Neuronal stem cell (in vitro differentiated cells): ENCODE data around the gene SPOCK1.

ENCODE experiments used
- DNase-seq: peaks from one replicate; pipeline ENCODE4 v3.0.0-alpha.2; 2013; ENCODE audit warnings: low spot score
- H2AFZ ChIP-seq: one replicate; pipeline ENCODE4 v1.6.1; 2013; ENCODE audit warnings: mild to moderate bottlenecking, low read length, inconsistent platforms
- H2AK5ac ChIP-seq: 2 replicates; pipeline ENCODE4 v1.6.1; 2013; ENCODE audit warnings: low read depth, mild to moderate bottlenecking, inconsistent platforms, low read length, moderate library complexity, mixed read lengths
- H2BK120ac ChIP-seq: 2 replicates; pipeline ENCODE4 v1.6.1; 2013; ENCODE audit warnings: low read depth, mild to moderate bottlenecking, inconsistent platforms, low read length, moderate library complexity, mixed read lengths
- H2BK12ac ChIP-seq: one replicate; pipeline ENCODE4 v1.6.1; 2013; ENCODE audit warnings: low read length, inconsistent platforms
- H2BK15ac ChIP-seq: 2 replicates; pipeline ENCODE4 v1.6.1; 2013; ENCODE audit warnings: mild to moderate bottlenecking, low read length, inconsistent platforms, mixed read lengths
- H2BK5ac ChIP-seq: one replicate; pipeline ENCODE4 v1.6.1; 2013; ENCODE audit warnings: inconsistent platforms, mild to moderate bottlenecking, low read length, moderate library complexity
- H3K14ac ChIP-seq: one replicate; pipeline ENCODE4 v1.6.1; 2013; ENCODE audit warnings: low read length, inconsistent platforms
- H3K18ac ChIP-seq: 2 replicates; pipeline ENCODE4 v1.6.1; 2013; ENCODE audit warnings: low read length, inconsistent platforms
- H3K23ac ChIP-seq: 2 replicates; pipeline ENCODE4 v1.6.1; 2013; ENCODE audit warnings: low read depth, mild to moderate bottlenecking, mixed read lengths, low read length, inconsistent platforms; ENCODE audit not compliant: poor library complexity
- H3K27ac ChIP-seq: replicated peaks from 3 replicates; pipeline ENCODE4 v1.5.1; 2013; ENCODE audit warnings: low read length, inconsistent platforms
- H3K27me3 ChIP-seq, 3 experiments: 2 replicates each; pipeline ENCODE4 v1.6.1; 2013; ENCODE audit warnings: low read length in 3 of 3, mild to moderate bottlenecking in 2 of 3, inconsistent platforms in 1 of 3, low read depth in 1 of 3, mixed read lengths in 1 of 3, moderate library complexity in 1 of 3; ENCODE audit not compliant: control insufficient read depth in 3 of 3, insufficient read depth in 3 of 3
- H3K36me3 ChIP-seq, 2 donors: replicated peaks in 1 of 2; 2 replicates each; pipeline ENCODE4 v1.6.1; 2013; ENCODE audit warnings: low read length in 2 of 2; ENCODE audit not compliant: control insufficient read depth in 2 of 2, insufficient read depth in 2 of 2
- H3K4ac ChIP-seq: 2 replicates; pipeline ENCODE4 v1.6.1; 2013; ENCODE audit warnings: inconsistent platforms, mild to moderate bottlenecking, low read length, moderate library complexity
- H3K4me1 ChIP-seq, 2 donors: 1 replicate in 1 of 2; 2 replicates in 1 of 2; pipeline ENCODE4 v1.6.1; 2013; ENCODE audit warnings: low read length in 2 of 2, low read depth in 1 of 2; ENCODE audit not compliant: control insufficient read depth in 2 of 2, insufficient read depth in 1 of 2
- H3K4me2 ChIP-seq: one replicate; pipeline ENCODE4 v1.6.1; 2013; ENCODE audit warnings: mild to moderate bottlenecking, low read length, inconsistent platforms; ENCODE audit not compliant: insufficient read depth, poor library complexity, severe bottlenecking
- H3K4me3 ChIP-seq, 2 donors: 2 replicates each; pipeline ENCODE4 v1.5.1; 2013; ENCODE audit warnings: low read length in 2 of 2, mild to moderate bottlenecking in 2 of 2, inconsistent platforms in 1 of 2, moderate library complexity in 1 of 2
- H3K79me1 ChIP-seq: one replicate; pipeline ENCODE4 v1.6.1; 2013; ENCODE audit warnings: low read depth, mild to moderate bottlenecking, inconsistent platforms, low read length, moderate library complexity
- H3K9ac ChIP-seq: one replicate; pipeline ENCODE4 v1.6.1; 2013; ENCODE audit warnings: mild to moderate bottlenecking, low read depth, low read length, inconsistent platforms; ENCODE audit not compliant: poor library complexity
- H3K9me3 ChIP-seq, 2 donors: replicated peaks in 1 of 2; 2 replicates each; pipeline versions ENCODE3 to v1.6.1; 2013; ENCODE audit warnings: low read length in 2 of 2, mild to moderate bottlenecking in 2 of 2, inconsistent platforms in 1 of 2, low read depth in 1 of 2, mixed read lengths in 1 of 2, moderate library complexity in 1 of 2; ENCODE audit not compliant: control insufficient read depth in 2 of 2, insufficient read depth in 1 of 2
- H4K8ac ChIP-seq: one replicate; pipeline ENCODE4 v1.6.1; 2013; ENCODE audit warnings: low read depth, mild to moderate bottlenecking, inconsistent platforms, low read length, moderate library complexity
- H4K91ac ChIP-seq: one replicate; pipeline ENCODE4 v1.6.1; 2013; ENCODE audit warnings: low read length, low read depth, mild to moderate bottlenecking, inconsistent platforms; ENCODE audit not compliant: poor library complexity
- WGBS, 2 donors: extraction: QIAGEN DNeasy Blood & Tissue Kit; methylation state at CpG; one replicate each; pipeline ENCODE4 v1.1.7; 2013; ENCODE audit warnings: missing lambda C conversion rate in 2 of 2, mixed read lengths in 1 of 2; ENCODE audit not compliant: insufficient read length in 2 of 2, insufficient replicate concordance in 1 of 2; ENCODE audit errors: extremely low coverage in 2 of 2; 5-methylcytosine and 5-hydroxymethylcytosine counted together

Gene SPOCK1

GRCh38 chr5:137167187-137167586 is 331.9 kb downstream of the SPOCK1 start:
- Histone ChIP-seq H3K36me3 (no peaks in the 10 kb centered on the region), H2AK5ac (no peak overlapping the region), H3K4me2 (no peak overlapping the region), H3K9me3 (no peaks in the 10 kb centered on the region), H2BK5ac (no peak overlapping the region), H2AFZ (no peak overlapping the region), H4K8ac (no peak overlapping the region), H4K91ac (no peak overlapping the region), H3K18ac (no peak overlapping the region), H3K4me3 (no peak overlapping the region), H3K27ac (no peak overlapping the region), H3K27me3 (no peaks in the 10 kb centered on the region), H2BK120ac (no peak overlapping the region), H3K9ac (no peak overlapping the region), H3K4ac (no peak overlapping the region), H3K79me1 (no peaks in the 10 kb centered on the region), H3K23ac (no peak overlapping the region), H3K4me1 (no peaks in the 10 kb centered on the region), H2BK15ac (no peak overlapping the region), H2BK12ac (no peak overlapping the region), H3K14ac (no peak overlapping the region)
- DNase-seq, result no peak

- Histone ChIP-seq H3K9me3 (no peaks in the 10 kb centered on the region), H2BK12ac (no peak overlapping the region), H3K9ac (no peak overlapping the region), H2AK5ac (no peak overlapping the region), H2AFZ (no peak overlapping the region), H3K36me3 (no peaks in the 10 kb centered on the region), H3K23ac (no peak overlapping the region), H3K4me3 (peak overlapping the region in 1 of 2 donors; percentile 50), H2BK15ac (no peak overlapping the region), H2BK120ac (no peak overlapping the region), H3K4me1 (no peaks in the 10 kb centered on the region), H3K14ac (no peak overlapping the region), H3K27ac (no peak overlapping the region), H2BK5ac (no peak overlapping the region), H3K4ac (no peak overlapping the region), H4K8ac (no peak overlapping the region), H3K79me1 (no peaks in the 10 kb centered on the region), H3K18ac (no peak overlapping the region), H3K4me2 (no peak overlapping the region), H4K91ac (no peak overlapping the region), H3K27me3 (no peaks in the 10 kb centered on the region)
- DNase-seq, result no peak
- WGBS, 2 donors, result no CpG with 5 or more reads among the region's 1 CpG
Observed at GRCh38 chr5:137164961-137165360, 334.2 kb downstream of the SPOCK1 start.

- Histone ChIP-seq H3K4me2 (no peak overlapping the region), H3K79me1 (no peaks in the 10 kb centered on the region), H2AK5ac (no peak overlapping the region), H3K27me3 (no peaks in the 10 kb centered on the region), H3K36me3 (no peaks in the 10 kb centered on the region), H3K18ac (no peak overlapping the region), H3K9ac (no peak overlapping the region), H4K91ac (no peak overlapping the region), H3K4ac (no peak overlapping the region), H2BK120ac (no peak overlapping the region), H3K27ac (no peak overlapping the region), H2BK15ac (no peak overlapping the region), H3K4me1 (no peaks in the 10 kb centered on the region), H2BK12ac (no peak overlapping the region), H3K9me3 (no peaks in the 10 kb centered on the region), H2AFZ (no peak overlapping the region), H4K8ac (no peak overlapping the region), H3K4me3 (no peak overlapping the region), H2BK5ac (no peak overlapping the region), H3K23ac (no peak overlapping the region), H3K14ac (no peak overlapping the region)
- no CpG with 5 or more reads among the region's 1 CpG for WGBS, 2 donors
- DNase-seq, result no peak
Observed at GRCh38 chr5:137164536-137164935, 334.6 kb downstream of the SPOCK1 start.

- Histone ChIP-seq H4K8ac (no peak overlapping the region), H2BK12ac (no peak overlapping the region), H3K36me3 (no peaks in the 10 kb centered on the region), H3K79me1 (no peaks in the 10 kb centered on the region), H3K9me3 (peaks cover 0 to 4% of the 10 kb centered on the region in 2 donors), H3K18ac (no peak overlapping the region), H3K4me3 (no peak overlapping the region), H3K23ac (no peak overlapping the region), H3K4ac (no peak overlapping the region), H2BK5ac (no peak overlapping the region), H3K27ac (no peak overlapping the region), H3K14ac (no peak overlapping the region), H2AK5ac (no peak overlapping the region), H2BK120ac (no peak overlapping the region), H3K4me1 (peaks cover 6 to 12% of the 10 kb centered on the region in 2 donors), H3K9ac (no peak overlapping the region), H2AFZ (no peak overlapping the region), H3K27me3 (peaks cover 0 to 22% (median 5%) of the 10 kb centered on the region in 3 experiments), H2BK15ac (no peak overlapping the region), H4K91ac (no peak overlapping the region), H3K4me2 (no peak overlapping the region)
- WGBS, 2 donors, result no CpG with 5 or more reads among the region's 2 CpGs
- DNase-seq, result no peak
Observed at GRCh38 chr5:137158691-137159090, 340.4 kb downstream of the SPOCK1 start.
